H9 (cell line): ENCODE data around the gene DCDC2C. TPM values are rescaled to one million over a fixed set of nuclear protein-coding genes. Genes with fewer than 3 reads are reported as not detected.

ENCODE experiments used
- DNase-seq: peaks from one replicate; pipeline ENCODE4 v3.0.0-alpha.2; 2017
- H2AFZ ChIP-seq: one replicate; pipeline ENCODE4 v1.6.1; 2013; ENCODE audit warnings: mild to moderate bottlenecking, low read length, control low read depth, moderate library complexity
- H2AK5ac ChIP-seq: 2 replicates; pipeline ENCODE4 v1.6.1; 2013; ENCODE audit warnings: low read length, control low read depth, mixed read lengths; ENCODE audit not compliant: insufficient read length
- H2BK120ac ChIP-seq: one replicate; pipeline ENCODE4 v1.6.1; 2013; ENCODE audit warnings: low read depth, mild to moderate bottlenecking, low read length, control low read depth, inconsistent platforms; ENCODE audit not compliant: poor library complexity, severe bottlenecking
- H2BK12ac ChIP-seq: 2 replicates; pipeline ENCODE4 v1.6.1; 2013; ENCODE audit warnings: low read length, control low read depth, mixed read lengths, low read depth; ENCODE audit not compliant: insufficient read length
- H2BK15ac ChIP-seq: 2 replicates; pipeline ENCODE4 v1.6.1; 2013; ENCODE audit warnings: low read depth, low read length, control low read depth
- H2BK20ac ChIP-seq: one replicate; pipeline ENCODE4 v1.6.1; 2013; ENCODE audit warnings: low read depth, mild to moderate bottlenecking, low read length, control low read depth, inconsistent platforms; ENCODE audit not compliant: poor library complexity, severe bottlenecking
- H2BK5ac ChIP-seq: 2 replicates; pipeline ENCODE4 v1.6.1; 2013; ENCODE audit warnings: low read length, control low read depth, mixed read lengths; ENCODE audit not compliant: insufficient read length
- H3K14ac ChIP-seq: 2 replicates; pipeline ENCODE4 v1.6.1; 2013; ENCODE audit warnings: low read length, control low read depth; ENCODE audit not compliant: insufficient read depth
- H3K18ac ChIP-seq: 2 replicates; pipeline ENCODE4 v1.6.1; 2013; ENCODE audit warnings: low read depth, mild to moderate bottlenecking, mixed read lengths, low read length, control low read depth; ENCODE audit not compliant: insufficient read length
- H3K23ac ChIP-seq: 2 replicates; pipeline ENCODE4 v1.6.1; 2013; ENCODE audit warnings: low read length, control low read depth, mixed read lengths, low read depth; ENCODE audit not compliant: insufficient read length
- H3K23me2 ChIP-seq: 2 replicates; pipeline ENCODE4 v1.6.1; 2013; ENCODE audit warnings: low read depth, mild to moderate bottlenecking, mixed read lengths, low read length, control low read depth; ENCODE audit not compliant: insufficient read length, poor library complexity, severe bottlenecking
- H3K27ac ChIP-seq: 2 replicates; pipeline ENCODE4 v1.5.1; 2013; ENCODE audit warnings: low read length, control low read depth, mixed read lengths, low read depth; ENCODE audit not compliant: insufficient read length
- H3K27me3 ChIP-seq: 2 replicates; pipeline ENCODE4 v1.6.1; 2013; ENCODE audit warnings: low read length, control low read depth, inconsistent platforms; ENCODE audit not compliant: insufficient read depth
- H3K4ac ChIP-seq: 2 replicates; pipeline ENCODE4 v1.6.1; 2013; ENCODE audit warnings: low read depth, mild to moderate bottlenecking, control low read depth, inconsistent platforms, low read length, moderate library complexity
- H3K4me1 ChIP-seq: 2 replicates; pipeline ENCODE4 v1.6.1; 2013; ENCODE audit warnings: low read length, control low read depth, inconsistent platforms; ENCODE audit not compliant: insufficient read depth
- H3K4me2 ChIP-seq: 2 replicates; pipeline ENCODE4 v1.6.1; 2013; ENCODE audit warnings: low read length, control low read depth, mixed read lengths; ENCODE audit not compliant: insufficient read length, insufficient read depth
- H3K56ac ChIP-seq: 2 replicates; pipeline ENCODE4 v1.6.1; 2013; ENCODE audit warnings: low read depth, mild to moderate bottlenecking, mixed read lengths, low read length, control low read depth; ENCODE audit not compliant: insufficient read length
- H3K79me1 ChIP-seq: 2 replicates; pipeline ENCODE4 v1.6.1; 2013; ENCODE audit warnings: low read depth, mild to moderate bottlenecking, moderate library complexity, low read length, control low read depth, inconsistent platforms; ENCODE audit not compliant: insufficient read depth, poor library complexity, severe bottlenecking
- H3K79me2 ChIP-seq: 2 replicates; pipeline ENCODE4 v1.6.1; 2013; ENCODE audit warnings: low read length, control low read depth, inconsistent platforms; ENCODE audit not compliant: insufficient read depth
- H3K9ac ChIP-seq: 2 replicates; pipeline ENCODE4 v1.6.1; 2013; ENCODE audit warnings: low read length, control low read depth, mixed read lengths; ENCODE audit not compliant: insufficient read length; ENCODE audit errors: extremely low read depth
- H3K9me3 ChIP-seq: one replicate; pipeline ENCODE4 v1.6.1; 2013; ENCODE audit warnings: low read depth, low read length, inconsistent platforms; ENCODE audit not compliant: control insufficient read depth
- H3T11ph ChIP-seq: one replicate; pipeline ENCODE4 v1.6.1; 2013; ENCODE audit warnings: mild to moderate bottlenecking, low read length, control low read depth, inconsistent platforms
- H4K20me1 ChIP-seq: one replicate; pipeline ENCODE4 v1.6.1; 2013; ENCODE audit not compliant: control insufficient read depth, insufficient read length, insufficient read depth
- H4K5ac ChIP-seq: 2 replicates; pipeline ENCODE4 v1.6.1; 2013; ENCODE audit warnings: low read depth, mild to moderate bottlenecking, mixed read lengths, low read length, control low read depth; ENCODE audit not compliant: insufficient read length
- H4K8ac ChIP-seq: replicated peaks from 2 replicates; pipeline ENCODE4 v1.6.1; 2013; ENCODE audit warnings: low read length, control low read depth, mixed read lengths, low read depth; ENCODE audit not compliant: insufficient read length
- H4K91ac ChIP-seq: 2 replicates; pipeline ENCODE4 v1.6.1; 2013; ENCODE audit warnings: low read depth, mild to moderate bottlenecking, moderate library complexity, mixed read lengths, low read length, control low read depth; ENCODE audit not compliant: insufficient read length
- H3K27ac Mint-ChIP-seq, 3 experiments: 2 replicates in 2 of 3; 3 replicates in 1 of 3; pipeline ENCODE4 v1.8.0; 2020 to 2021; ENCODE audit warnings: mixed read lengths in 3 of 3, mild to moderate bottlenecking in 1 of 3, moderate library complexity in 1 of 3
- H3K27me3 Mint-ChIP-seq: 2 replicates; pipeline ENCODE4 v1.8.0; 2021; ENCODE audit warnings: low read depth, mild to moderate bottlenecking, moderate library complexity, mixed read lengths
- H3K36me3 Mint-ChIP-seq, 3 experiments: 2 replicates in 2 of 3; 3 replicates in 1 of 3; pipeline ENCODE4 v1.8.0; 2020 to 2021; ENCODE audit warnings: low read depth in 3 of 3, mixed read lengths in 3 of 3; ENCODE audit not compliant: insufficient read depth in 1 of 3
- H3K4me1 Mint-ChIP-seq, 2 experiments: 2 replicates each; pipeline ENCODE4 v1.8.0; 2020; ENCODE audit warnings: mixed read lengths in 2 of 2
- H3K4me3 Mint-ChIP-seq, 2 experiments: 2 replicates in 1 of 2; 3 replicates in 1 of 2; pipeline ENCODE4 v1.8.0; 2020 to 2021; ENCODE audit warnings: mild to moderate bottlenecking in 2 of 2, mixed read lengths in 2 of 2, moderate library complexity in 1 of 2
- H3K9me3 Mint-ChIP-seq, 2 experiments: 2 replicates in 1 of 2; 3 replicates in 1 of 2; pipeline ENCODE4 v1.8.0; 2020; ENCODE audit warnings: mild to moderate bottlenecking in 2 of 2, mixed read lengths in 2 of 2, moderate library complexity in 1 of 2
- CTCF ChIP-seq: fragments of 200-600 bp; sonication (generic); conservative IDR thresholded peaks from 3 replicates; pipeline ENCODE4 v1.8.0; 2021; ENCODE audit warnings: antibody characterized with exemption, mild to moderate bottlenecking
- total RNA-seq: library from RNA; stranded (reverse); gene quantifications from 2 replicates; pipeline ENCODE4 v1.2.1, GENCODE V29; 2021

The DCDC2C gene
- total RNA-seq, 1 experiment from 2014 or later = not detected

GRCh38 chr2:3787768-3788167 lies 84.4 kb downstream of the DCDC2C start:
- H3K4me2 ChIP-seq = no peak overlapping the region
- H2AFZ ChIP-seq = no peak overlapping the region
- H3K18ac ChIP-seq = no peak overlapping the region
- DNase-seq = no peak
- H3K4me3 Mint-ChIP-seq = no peak overlapping the region
- no peaks in the 10 kb centered on the region for H3K4me1 ChIP-seq
- H3K79me2 ChIP-seq = no peaks in the 10 kb centered on the region
- no peaks in the 10 kb centered on the region for H3K79me1 ChIP-seq
- no peak for TF ChIP-seq CTCF
- H3K4me1 Mint-ChIP-seq = peaks cover 20 to 21% of the 10 kb centered on the region in 2 experiments
- H3K14ac ChIP-seq = no peak overlapping the region
- H3K27ac Mint-ChIP-seq = no peak overlapping the region
- no peak overlapping the region for H3K9ac ChIP-seq
- H2BK12ac ChIP-seq = no peak overlapping the region
- no peak overlapping the region for H3K4ac ChIP-seq
- H2BK5ac ChIP-seq = no peak overlapping the region
- no peak overlapping the region for H2BK15ac ChIP-seq
- H3K27me3 Mint-ChIP-seq = no peaks in the 10 kb centered on the region
- H2AK5ac ChIP-seq = no peak overlapping the region
- no peaks in the 10 kb centered on the region for H4K20me1 ChIP-seq
- H3K23me2 ChIP-seq = no peaks in the 10 kb centered on the region
- H4K91ac ChIP-seq = no peak overlapping the region
- no peaks in the 10 kb centered on the region; a peak in 1 of 5 replicates for H3K9me3 Mint-ChIP-seq
- no peak overlapping the region for H2BK120ac ChIP-seq
- no peak overlapping the region for H4K5ac ChIP-seq
- H3K27me3 ChIP-seq = no peaks in the 10 kb centered on the region
- no peaks in the 10 kb centered on the region for H3K9me3 ChIP-seq
- H3K56ac ChIP-seq = no peak overlapping the region
- no peak overlapping the region for H2BK20ac ChIP-seq
- H3K36me3 Mint-ChIP-seq = no peaks in the 10 kb centered on the region
- no peak overlapping the region for H3T11ph ChIP-seq
- no peak overlapping the region for H3K23ac ChIP-seq
- H4K8ac ChIP-seq = no peak overlapping the region
- H3K27ac ChIP-seq = no peak overlapping the region
